Measurements from ENCODE around the gene BABAM2.

DNA sequence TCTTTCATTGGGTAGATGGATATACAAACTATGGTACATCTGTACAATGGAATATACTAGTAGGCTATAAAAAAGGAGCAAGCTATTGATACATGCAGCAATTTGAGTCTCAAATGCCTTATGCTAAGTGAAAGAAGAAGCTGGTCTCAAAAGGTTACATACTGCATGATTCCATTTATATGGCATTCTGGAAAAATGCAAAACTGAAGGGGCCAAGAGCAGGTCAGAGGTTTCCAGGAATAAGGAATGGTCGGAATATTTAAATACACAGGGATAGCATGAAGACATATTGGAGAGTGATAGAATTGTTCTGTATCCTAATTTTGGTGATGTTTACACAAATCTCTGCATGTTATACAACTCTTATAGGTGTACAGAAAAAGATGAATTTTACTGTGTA lies 85.8 kb downstream of the BABAM2 start:
- TF ChIP-seq CTCF (IDR thresholded peaks at IDR 0.05) (no peak), EP300 (IDR thresholded peaks at IDR 0.05) (no peak), POLR2A (IDR thresholded peaks at IDR 0.05) (no peak)
